Measurements from ENCODE around the gene HNRNPH2.

Gene HNRNPH2

GRCh38 chrX:101409043-101409442, 1.0 kb downstream of the HNRNPH2 start:
- DNase-seq (ENCODE audit: low read depth) = no peak
- peak overlapping the region; percentile 89 for H3K4me3 ChIP-seq (ENCODE audit: low read depth, low read length)
- no peak for TF ChIP-seq CTCF (IDR thresholded peaks at IDR 0.05; ENCODE audit: low read depth, low read length, missing control alignments)

DNA sequence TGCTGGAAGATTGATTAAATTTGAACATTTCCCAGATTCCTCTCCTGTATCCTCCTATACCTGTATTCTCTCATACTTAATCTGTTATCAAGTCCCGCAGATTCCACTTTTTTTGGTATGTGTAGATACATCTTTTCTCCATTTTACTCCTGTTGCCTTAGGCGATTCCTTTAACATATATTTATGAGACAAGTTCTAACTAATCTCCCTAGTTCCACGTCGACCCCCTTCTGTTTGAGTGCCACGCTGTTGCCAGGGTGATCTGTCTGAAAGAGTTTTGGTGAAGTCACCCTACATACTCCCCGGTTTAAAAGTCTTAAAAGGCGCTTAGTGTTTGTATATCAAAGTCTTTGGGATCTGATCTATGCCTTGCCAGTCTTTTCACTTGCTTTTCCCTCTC, 2.4 kb downstream of the HNRNPH2 start:
- no peak for TF ChIP-seq CTCF (IDR thresholded peaks at IDR 0.05; ENCODE audit: low read depth, low read length, missing control alignments)
- peak overlapping the region; percentile 25; the same call in 1 of the 2 replicates for H3K4me3 ChIP-seq (ENCODE audit: low read depth, low read length)
- DNase-seq (ENCODE audit: low read depth) = no peak

DNA sequence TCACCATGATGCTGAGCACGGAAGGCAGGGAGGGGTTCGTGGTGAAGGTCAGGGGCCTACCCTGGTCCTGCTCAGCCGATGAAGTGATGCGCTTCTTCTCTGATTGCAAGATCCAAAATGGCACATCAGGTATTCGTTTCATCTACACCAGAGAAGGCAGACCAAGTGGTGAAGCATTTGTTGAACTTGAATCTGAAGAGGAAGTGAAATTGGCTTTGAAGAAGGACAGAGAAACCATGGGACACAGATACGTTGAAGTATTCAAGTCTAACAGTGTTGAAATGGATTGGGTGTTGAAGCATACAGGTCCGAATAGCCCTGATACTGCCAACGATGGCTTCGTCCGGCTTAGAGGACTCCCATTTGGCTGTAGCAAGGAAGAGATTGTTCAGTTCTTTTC, 4.0 kb downstream of the HNRNPH2 start:
- TF ChIP-seq CTCF (IDR thresholded peaks at IDR 0.05; ENCODE audit: low read depth, low read length, missing control alignments) = no peak
- no peak overlapping the region for H3K4me3 ChIP-seq (ENCODE audit: low read depth, low read length)
- no peak for DNase-seq (ENCODE audit: low read depth)

DNA sequence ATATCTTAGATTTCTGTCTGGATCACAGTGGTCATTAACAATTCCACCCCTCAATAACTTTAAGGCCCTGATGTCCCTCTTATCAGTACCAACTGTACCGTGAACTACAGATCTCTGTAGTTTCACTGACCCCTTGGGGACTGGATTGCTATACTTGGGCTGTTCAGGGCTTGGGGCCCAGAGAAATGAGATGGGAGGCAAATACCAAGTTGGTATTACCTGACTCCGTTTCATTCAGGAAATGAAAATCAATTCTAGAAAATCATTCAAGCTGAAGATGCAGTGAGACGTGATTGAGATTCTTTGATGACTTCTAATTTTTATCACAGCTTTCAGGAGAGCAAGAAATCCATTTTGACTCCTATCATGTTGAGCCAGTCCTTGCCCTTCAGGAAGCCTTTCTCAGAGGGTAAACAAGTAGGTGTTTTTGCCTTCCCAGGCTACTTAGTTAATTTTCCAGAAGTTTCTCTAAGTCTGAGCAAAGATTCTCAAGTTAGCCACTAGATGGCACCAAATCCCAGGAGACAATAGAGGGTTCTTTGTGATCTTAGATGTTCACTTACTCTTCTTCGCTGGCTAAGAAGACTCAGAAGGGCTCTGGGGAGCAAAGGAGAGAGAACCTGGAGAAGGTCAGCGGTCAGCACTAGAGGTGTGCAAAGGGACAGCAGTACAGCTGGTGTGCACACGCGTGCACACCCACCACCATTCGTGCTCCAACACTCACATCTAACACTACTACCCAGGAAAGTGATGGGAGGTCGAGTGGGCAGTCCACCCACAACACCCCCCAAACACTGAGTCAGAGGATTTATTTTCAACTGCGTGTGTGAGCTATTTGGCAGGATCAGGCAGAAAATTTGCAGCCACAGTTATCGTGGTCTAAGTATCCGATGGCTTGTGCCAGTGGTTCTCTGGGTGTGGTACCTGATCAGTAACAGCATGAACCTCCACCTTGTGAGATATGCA, 7.4 kb downstream of the HNRNPH2 start:
- H3K4me3 ChIP-seq (ENCODE audit: low read depth, low read length) = no peak overlapping the region
- no peak for DNase-seq (ENCODE audit: low read depth)
- TF ChIP-seq CTCF (IDR thresholded peaks at IDR 0.05; ENCODE audit: low read depth, low read length, missing control alignments) = peak; percentile 58

GRCh38 chrX:101416691-101417090, 8.7 kb downstream of the HNRNPH2 start:
- no peak for TF ChIP-seq CTCF (IDR thresholded peaks at IDR 0.05; ENCODE audit: low read depth, low read length, missing control alignments)
- no peak for DNase-seq (ENCODE audit: low read depth)
- H3K4me3 ChIP-seq (ENCODE audit: low read depth, low read length) = no peak overlapping the region

GRCh38 chrX:101417190-101417589, 9.2 kb downstream of the HNRNPH2 start:
- no peak for DNase-seq (ENCODE audit: low read depth)
- no peak overlapping the region for H3K4me3 ChIP-seq (ENCODE audit: low read depth, low read length)
- TF ChIP-seq CTCF (IDR thresholded peaks at IDR 0.05; ENCODE audit: low read depth, low read length, missing control alignments) = no peak
